ENCODE measurements around the gene RIPK4.

DNA sequence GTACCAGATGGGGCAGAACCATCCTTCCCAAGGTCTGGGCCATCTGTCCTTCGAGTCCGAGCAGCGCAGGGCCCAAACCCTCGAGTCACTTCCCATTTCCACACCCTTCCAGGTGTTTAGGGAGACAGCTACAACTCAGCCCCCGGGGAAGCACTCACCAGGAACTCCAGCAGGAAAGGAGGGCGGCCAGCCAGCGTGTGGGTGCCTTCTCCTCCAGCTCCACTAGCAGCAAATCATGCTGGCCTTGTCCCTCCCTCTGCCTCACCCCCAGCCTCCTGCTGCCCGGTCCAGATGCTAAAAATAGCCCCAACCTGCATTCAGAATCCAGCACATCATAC lies 56.1 kb downstream of the RIPK4 start:
- TF ChIP-seq, protein P1, sequence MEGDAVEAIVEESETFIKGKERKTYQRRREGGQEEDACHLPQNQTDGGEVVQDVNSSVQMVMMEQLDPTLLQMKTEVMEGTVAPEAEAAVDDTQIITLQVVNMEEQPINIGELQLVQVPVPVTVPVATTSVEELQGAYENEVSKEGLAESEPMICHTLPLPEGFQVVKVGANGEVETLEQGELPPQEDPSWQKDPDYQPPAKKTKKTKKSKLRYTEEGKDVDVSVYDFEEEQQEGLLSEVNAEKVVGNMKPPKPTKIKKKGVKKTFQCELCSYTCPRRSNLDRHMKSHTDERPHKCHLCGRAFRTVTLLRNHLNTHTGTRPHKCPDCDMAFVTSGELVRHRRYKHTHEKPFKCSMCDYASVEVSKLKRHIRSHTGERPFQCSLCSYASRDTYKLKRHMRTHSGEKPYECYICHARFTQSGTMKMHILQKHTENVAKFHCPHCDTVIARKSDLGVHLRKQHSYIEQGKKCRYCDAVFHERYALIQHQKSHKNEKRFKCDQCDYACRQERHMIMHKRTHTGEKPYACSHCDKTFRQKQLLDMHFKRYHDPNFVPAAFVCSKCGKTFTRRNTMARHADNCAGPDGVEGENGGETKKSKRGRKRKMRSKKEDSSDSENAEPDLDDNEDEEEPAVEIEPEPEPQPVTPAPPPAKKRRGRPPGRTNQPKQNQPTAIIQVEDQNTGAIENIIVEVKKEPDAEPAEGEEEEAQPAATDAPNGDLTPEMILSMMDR (optimal IDR thresholded peaks at IDR 0.05 in 1 of 3, IDR thresholded peaks at IDR 0.05 in 1 of 3, conservative IDR thresholded peaks at IDR 0.05 in 1 of 3; ENCODE audit: extremely low read depth in 1 of 3, insufficient read depth in 2 of 3, low read length in 3 of 3): no peak
- no peak for TF ChIP-seq EZH2 (IDR thresholded peaks at IDR 0.05; ENCODE audit: low read length)
